ENCODE results near the gene ASXL2.

DNA sequence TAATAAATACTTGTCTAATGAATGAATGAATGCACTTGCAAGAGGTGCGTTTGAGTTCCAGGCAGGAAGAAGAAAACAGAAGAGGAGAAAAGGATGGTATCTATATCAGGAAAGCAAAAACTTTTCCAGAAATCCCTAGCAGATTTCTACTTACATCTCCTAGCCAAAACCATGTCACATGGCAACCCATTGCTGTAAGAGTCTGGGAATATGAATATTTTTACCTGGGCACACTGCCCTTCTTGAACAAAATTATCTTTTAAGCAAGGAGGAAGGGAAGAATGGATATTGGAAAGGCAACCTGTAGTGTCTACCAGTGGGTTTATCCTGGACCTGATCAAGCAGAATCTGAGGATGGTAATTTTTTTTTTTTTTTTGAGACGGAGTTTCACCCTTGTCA, 44.2 kb upstream of the ASXL2 start:
- TF ChIP-seq POLR2A (IDR thresholded peaks at IDR 0.05) (no peak), EP300 (IDR thresholded peaks at IDR 0.05) (no peak)
- TF ChIP-seq, protein P1, sequence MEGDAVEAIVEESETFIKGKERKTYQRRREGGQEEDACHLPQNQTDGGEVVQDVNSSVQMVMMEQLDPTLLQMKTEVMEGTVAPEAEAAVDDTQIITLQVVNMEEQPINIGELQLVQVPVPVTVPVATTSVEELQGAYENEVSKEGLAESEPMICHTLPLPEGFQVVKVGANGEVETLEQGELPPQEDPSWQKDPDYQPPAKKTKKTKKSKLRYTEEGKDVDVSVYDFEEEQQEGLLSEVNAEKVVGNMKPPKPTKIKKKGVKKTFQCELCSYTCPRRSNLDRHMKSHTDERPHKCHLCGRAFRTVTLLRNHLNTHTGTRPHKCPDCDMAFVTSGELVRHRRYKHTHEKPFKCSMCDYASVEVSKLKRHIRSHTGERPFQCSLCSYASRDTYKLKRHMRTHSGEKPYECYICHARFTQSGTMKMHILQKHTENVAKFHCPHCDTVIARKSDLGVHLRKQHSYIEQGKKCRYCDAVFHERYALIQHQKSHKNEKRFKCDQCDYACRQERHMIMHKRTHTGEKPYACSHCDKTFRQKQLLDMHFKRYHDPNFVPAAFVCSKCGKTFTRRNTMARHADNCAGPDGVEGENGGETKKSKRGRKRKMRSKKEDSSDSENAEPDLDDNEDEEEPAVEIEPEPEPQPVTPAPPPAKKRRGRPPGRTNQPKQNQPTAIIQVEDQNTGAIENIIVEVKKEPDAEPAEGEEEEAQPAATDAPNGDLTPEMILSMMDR (IDR thresholded peaks at IDR 0.05): no peak

Measured in gastroesophageal sphincter (tissue), 3 donors.